Gastroesophageal sphincter (tissue), 2 donors: Measurements from ENCODE around the gene AGTRAP.

Experiments
- POLR2A ChIP-seq, 2 donors: fragments of 450-650 bp; IDR thresholded peaks; one replicate each; pipeline ENCODE4 v1.6.1; 2017; ENCODE audit warnings: antibody characterized with exemption in 2 of 2, mild to moderate bottlenecking in 2 of 2, moderate library complexity in 1 of 2
- POLR2AphosphoS5 ChIP-seq: sonication (generic); formaldehyde crosslinking; IDR thresholded peaks from one replicate; pipeline ENCODE4 v1.6.1; 2017; ENCODE audit warnings: antibody characterized with exemption

DNA sequence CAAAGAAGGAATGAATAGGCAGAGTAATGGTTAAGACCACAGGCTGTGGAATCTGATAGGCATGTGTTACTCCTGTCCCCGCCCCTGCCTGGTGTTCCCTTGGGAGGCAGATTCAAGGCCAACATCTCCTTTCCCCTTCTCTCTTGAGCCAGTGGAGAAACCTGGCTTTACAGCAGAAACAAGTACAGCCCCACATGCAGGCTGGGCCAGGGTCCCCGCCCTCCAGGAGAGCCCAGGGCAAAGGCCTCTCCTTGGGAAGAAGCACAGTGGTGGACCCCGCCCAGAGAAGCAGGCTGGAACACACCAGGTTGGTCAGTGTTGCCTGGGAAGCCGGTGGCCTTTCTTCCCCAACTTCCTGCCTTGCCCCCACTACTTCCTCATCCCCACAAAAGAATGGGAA lies 32.9 kb downstream of the AGTRAP start:
- TF ChIP-seq POLR2AphosphoS5 (no peak), POLR2A (IDR thresholded peaks at IDR 0.05) (no peak)
